HG03575 (cell line): Measurements from ENCODE around the gene SHOX.

Source experiments
- ATAC-seq: cut with Tn5 transposase; IDR thresholded peaks from one replicate; pipeline ENCODE4 v1.9.1; 2021; ENCODE audit not compliant: unreplicated experiment, insufficient number of reproducible peaks, low FRiP score; ENCODE audit errors: extremely low read depth

Gene SHOX

GRCh38 chrX:633985-634958 lies 3.7 kb downstream of the SHOX start:
- no peak for ATAC-seq

GRCh38 chrX:635428-636090 lies 5.0 kb downstream of the SHOX start:
- no peak for ATAC-seq

- no peak for ATAC-seq
Observed at GRCh38 chrX:636981-637659, 6.5 kb downstream of the SHOX start.

GRCh38 chrX:637660-638481 lies 7.3 kb downstream of the SHOX start:
- ATAC-seq, result no peak

- ATAC-seq, result no peak
Observed at GRCh38 chrX:638482-639131, 8.0 kb downstream of the SHOX start.

GRCh38 chrX:639151-639550 lies 8.6 kb downstream of the SHOX start:
- no peak for ATAC-seq

GRCh38 chrX:640641-641040 lies 10.1 kb downstream of the SHOX start:
- ATAC-seq, result no peak

DNA sequence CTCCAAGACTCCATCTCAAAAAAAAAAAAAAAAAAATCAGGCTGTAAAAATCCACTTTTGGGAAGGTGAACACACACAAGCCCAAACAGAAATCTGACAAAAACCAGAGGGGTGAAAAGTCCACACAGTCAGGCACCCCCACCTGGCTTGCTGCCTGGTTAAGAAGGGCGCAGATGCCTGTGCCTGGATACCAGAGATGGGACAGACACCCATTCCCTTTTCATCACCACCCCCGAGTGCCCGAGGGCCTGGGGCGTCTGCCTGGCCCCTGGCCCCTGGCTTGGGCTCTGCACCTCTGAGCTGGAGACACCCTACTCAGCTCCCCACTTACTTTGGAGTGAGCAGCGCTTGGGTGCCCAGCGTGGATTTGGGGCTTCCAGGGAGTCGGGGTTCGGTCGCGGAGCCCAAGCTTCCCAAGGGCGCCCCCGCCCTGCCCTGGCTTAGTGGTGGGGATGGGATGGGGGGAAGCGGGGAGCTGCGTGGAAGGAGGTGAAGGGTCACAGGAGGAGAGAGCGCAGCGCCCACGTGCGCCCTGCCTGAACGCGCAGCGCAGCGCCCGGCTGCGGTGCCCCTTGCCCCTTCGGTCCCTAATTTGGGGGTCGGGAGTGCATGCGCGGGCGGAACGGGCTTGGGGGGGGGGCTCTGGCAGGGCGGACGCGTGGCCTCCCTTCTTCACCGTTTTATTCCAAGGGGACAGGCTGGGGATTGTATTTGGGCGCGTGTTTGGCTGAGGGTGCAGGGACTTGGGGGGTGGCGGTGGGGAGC lies 11.3 kb downstream of the SHOX start:
- ATAC-seq, result no peak

DNA sequence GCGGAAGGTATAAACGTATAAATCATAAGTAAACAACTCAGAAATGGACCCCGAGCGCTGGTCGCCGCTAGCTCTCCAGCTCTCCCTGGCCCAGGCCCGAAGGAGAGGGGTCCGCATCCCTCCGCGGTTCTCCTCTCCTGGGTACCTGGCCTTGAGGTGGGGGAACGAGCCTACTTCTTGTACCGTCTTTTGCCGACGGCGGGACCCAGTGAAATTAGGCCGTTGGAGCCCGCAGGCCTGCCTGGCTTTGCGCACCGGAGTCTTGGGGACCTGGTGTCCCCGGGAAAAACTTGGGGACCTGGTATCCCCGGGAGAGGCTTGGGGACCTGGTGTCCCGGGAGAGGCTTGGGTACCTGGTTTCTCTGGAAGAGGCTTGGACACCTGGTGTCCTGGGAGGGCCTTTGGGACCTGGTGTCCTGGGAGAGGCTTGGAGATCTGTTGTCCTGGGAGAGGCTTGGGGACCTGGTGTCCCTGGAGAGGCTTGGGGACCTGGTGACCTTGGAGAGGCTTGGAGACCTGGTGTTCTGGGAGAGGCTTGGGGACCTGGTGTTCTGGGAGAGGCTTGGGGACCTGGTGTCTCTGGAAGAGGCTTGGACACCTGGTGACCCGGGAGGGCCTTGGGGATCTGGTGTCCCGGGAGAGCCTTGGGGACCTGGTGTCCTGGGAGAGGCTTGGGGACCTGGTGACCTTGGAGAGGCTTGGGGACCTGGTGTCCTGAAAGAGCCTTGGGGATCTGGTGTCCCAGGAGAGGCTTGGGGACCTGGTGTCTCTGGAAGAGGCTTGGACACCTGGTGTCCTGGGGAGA lies 12.0 kb downstream of the SHOX start:
- no peak for ATAC-seq

- ATAC-seq, result no peak
Observed at GRCh38 chrX:643241-643595, 12.6 kb downstream of the SHOX start.

DNA sequence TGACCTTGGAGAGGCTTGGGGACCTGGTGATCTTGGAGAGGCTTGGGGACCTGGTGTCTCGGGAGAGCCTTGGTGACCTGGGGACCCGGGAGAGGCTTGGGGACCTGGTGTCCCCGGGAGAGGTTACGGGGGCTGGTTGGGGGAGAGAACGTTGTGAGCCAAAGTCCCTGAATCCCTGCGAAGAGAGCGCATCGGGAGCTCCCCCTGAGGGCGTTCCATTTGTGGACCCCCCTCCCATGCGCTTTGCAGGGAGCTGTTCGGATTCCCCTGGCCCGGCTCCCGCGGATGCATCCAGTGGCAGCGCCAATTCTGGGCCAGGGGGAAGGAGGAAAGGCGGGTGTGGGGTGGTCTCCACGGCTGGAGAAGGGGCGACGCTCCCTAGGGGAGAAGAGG lies 13.3 kb downstream of the SHOX start:
- ATAC-seq, result no peak

- ATAC-seq, result no peak
Observed at GRCh38 chrX:644304-645281, 14.0 kb downstream of the SHOX start.

GRCh38 chrX:646228-646495 lies 15.6 kb downstream of the SHOX start:
- ATAC-seq, result no peak

DNA sequence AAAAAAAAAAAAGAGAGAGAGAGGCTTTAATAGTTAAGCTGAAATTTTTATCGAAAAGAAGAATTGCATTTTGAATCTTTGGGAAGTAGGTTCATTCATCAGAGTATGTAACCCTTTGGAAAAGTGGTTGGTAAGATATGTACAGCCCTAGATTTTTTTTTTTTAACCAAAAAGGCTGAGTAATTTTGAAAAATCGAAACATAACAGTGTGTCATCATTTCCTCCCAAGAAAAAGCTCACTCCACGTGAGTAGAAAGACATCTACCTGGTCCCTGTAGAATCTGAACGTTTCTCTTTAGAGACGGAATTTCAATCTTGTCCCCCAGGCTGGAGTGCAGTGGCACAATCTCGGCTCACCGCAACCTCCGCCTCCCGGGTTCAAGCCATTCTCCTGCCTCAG lies 16.2 kb downstream of the SHOX start:
- ATAC-seq, result no peak

GRCh38 chrX:649166-649565 lies 18.6 kb downstream of the SHOX start:
- no peak for ATAC-seq

GRCh38 chrX:650324-650723 lies 19.7 kb downstream of the SHOX start:
- no peak for ATAC-seq
